OCI-LY3 (cell line): ENCODE data around the gene GPR32.

Source experiments
- H2AFZ ChIP-seq: fragments of 200-600, 300-600 bp; shearing (Covaris generic); 2 replicates; pipeline ENCODE4 v1.6.0; 2014; ENCODE audit warnings: antibody characterized with exemption, low read depth, low read length
- H3K27ac ChIP-seq: fragments of 200-600, 300-600 bp; sonication (generic); 2 replicates; pipeline ENCODE4 v1.5.1; 2014; ENCODE audit warnings: mild to moderate bottlenecking, low read length, moderate library complexity, mixed read lengths
- H3K27me3 ChIP-seq: fragments of 200-600, 300-600 bp; sonication (generic); 2 replicates; pipeline ENCODE4 v1.6.1; 2014; ENCODE audit warnings: low read depth, low read length, mixed read lengths
- H3K36me3 ChIP-seq: fragments of 200-600, 300-600 bp; sonication (generic); replicated peaks from 2 replicates; pipeline ENCODE3; 2014; ENCODE audit warnings: low read depth, low read length, mixed read lengths
- H3K4me1 ChIP-seq: fragments of 300-600, 200-600 bp; sonication (generic); 2 replicates; pipeline ENCODE4 v1.6.1; 2014; ENCODE audit warnings: low read length, mixed read lengths
- H3K4me2 ChIP-seq: fragments of 200-600, 300-600 bp; sonication (generic); 2 replicates; pipeline ENCODE4 v1.6.1; 2014; ENCODE audit warnings: low read length, mixed read lengths
- H3K4me3 ChIP-seq: fragments of 300-600, 200-600 bp; sonication (generic); 2 replicates; pipeline ENCODE4 v1.5.1; 2014; ENCODE audit warnings: antibody characterized with exemption, mild to moderate bottlenecking, low read length, moderate library complexity
- H3K79me2 ChIP-seq: fragments of 300-600, 200-600 bp; shearing (Covaris generic); 2 replicates; pipeline ENCODE4 v1.6.1; 2014; ENCODE audit warnings: mild to moderate bottlenecking, low read length, mixed read lengths
- H3K9ac ChIP-seq: fragments of 300-600, 200-600 bp; shearing (Covaris generic); 2 replicates; pipeline ENCODE4 v1.6.0; 2014; ENCODE audit warnings: mild to moderate bottlenecking, low read length, moderate library complexity
- H3K9me3 ChIP-seq: fragments of 200-600, 300-600 bp; shearing (Covaris generic); 2 replicates; pipeline ENCODE4 v1.6.1; 2014; ENCODE audit warnings: low read length, mixed read lengths; ENCODE audit not compliant: insufficient read depth
- H4K20me1 ChIP-seq: fragments of 200-600, 300-600 bp; sonication (generic); 2 replicates; pipeline ENCODE4 v1.6.1; 2016; ENCODE audit warnings: low read length, mixed read lengths; ENCODE audit not compliant: insufficient read depth
- CTCF ChIP-seq: fragments of 200-600, 300-600 bp; sonication (generic); IDR thresholded peaks from 2 replicates; pipeline ENCODE4 v1.5.1; 2014; ENCODE audit warnings: antibody characterized with exemption, low read length, low read depth
- EZH2phosphoT487 ChIP-seq: fragments of 200-600 bp; shearing (Covaris generic); IDR thresholded peaks from 2 replicates; pipeline ENCODE4 v1.6.1; 2018; ENCODE audit warnings: antibody characterized with exemption, mixed run types, low read depth

The GPR32 gene

GRCh38 chr19:50798659-50799546 is 28.6 kb downstream of the GPR32 start:
- H3K36me3 ChIP-seq, result peaks cover 76% of the 10 kb centered on the region
- no peak overlapping the region for H3K9ac ChIP-seq
- H3K4me1 ChIP-seq, result peaks cover 21% of the 10 kb centered on the region
- H3K79me2 ChIP-seq, result peaks cover 53% of the 10 kb centered on the region
- no peak overlapping the region for H3K27ac ChIP-seq
- no peak for TF ChIP-seq EZH2phosphoT487
- TF ChIP-seq CTCF, result no peak
- H3K27me3 ChIP-seq, result no peaks in the 10 kb centered on the region
- no peaks in the 10 kb centered on the region for H3K9me3 ChIP-seq
- peaks cover 83% of the 10 kb centered on the region for H4K20me1 ChIP-seq
- H2AFZ ChIP-seq, result no peak overlapping the region
- no peak overlapping the region for H3K4me3 ChIP-seq
- no peak overlapping the region for H3K4me2 ChIP-seq

DNA sequence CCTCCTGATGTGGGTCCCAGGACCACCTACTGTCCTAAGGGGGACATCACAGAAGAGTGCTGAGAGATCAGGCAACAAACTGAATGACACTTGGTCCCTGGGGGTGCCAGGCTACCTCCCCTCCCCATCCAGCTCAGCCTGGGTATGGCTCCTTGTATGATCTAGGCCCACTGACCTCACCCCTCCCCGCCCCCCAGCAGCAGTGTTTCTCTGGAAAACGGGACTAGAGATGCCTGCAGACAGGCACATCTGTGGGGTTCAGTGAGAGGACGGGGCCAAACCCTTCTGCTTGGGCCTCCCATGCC is 29.2 kb downstream of the GPR32 start:
- Histone ChIP-seq H3K79me2 (peaks cover 59% of the 10 kb centered on the region), H2AFZ (no peak overlapping the region), H3K36me3 (peaks cover 76% of the 10 kb centered on the region), H4K20me1 (peaks cover 83% of the 10 kb centered on the region), H3K4me1 (peaks cover 16% of the 10 kb centered on the region), H3K4me3 (no peak overlapping the region), H3K9ac (no peak overlapping the region), H3K9me3 (no peaks in the 10 kb centered on the region), H3K4me2 (no peak overlapping the region), H3K27me3 (no peaks in the 10 kb centered on the region), H3K27ac (no peak overlapping the region)
- TF ChIP-seq CTCF (no peak), EZH2phosphoT487 (no peak)

DNA sequence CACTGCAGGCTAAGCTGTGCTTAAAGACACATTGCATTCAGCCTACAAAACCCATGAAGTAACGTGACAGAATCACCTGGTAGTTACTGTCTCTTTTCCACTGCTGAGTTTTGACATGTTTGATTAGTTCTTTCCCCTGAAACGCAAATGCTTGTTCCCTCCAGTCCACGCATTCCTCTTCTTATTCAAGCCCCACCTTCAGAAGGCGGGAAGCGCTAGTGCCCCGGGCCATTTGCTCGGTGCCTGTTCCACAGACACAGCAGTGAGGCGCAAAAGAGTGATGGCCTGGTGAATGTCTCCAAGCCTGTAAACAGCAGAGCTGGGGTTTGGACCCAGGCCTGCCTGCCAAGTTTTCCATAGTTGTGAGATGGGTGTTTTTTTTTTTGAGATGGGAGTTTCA is 30.8 kb downstream of the GPR32 start:
- H3K4me2 ChIP-seq, result no peak overlapping the region
- no peak overlapping the region for H3K27ac ChIP-seq
- H3K9me3 ChIP-seq, result no peaks in the 10 kb centered on the region
- H3K9ac ChIP-seq, result no peak overlapping the region
- no peak overlapping the region for H3K4me3 ChIP-seq
- peaks cover 69% of the 10 kb centered on the region for H4K20me1 ChIP-seq
- H3K27me3 ChIP-seq, result no peaks in the 10 kb centered on the region
- H2AFZ ChIP-seq, result no peak overlapping the region
- H3K79me2 ChIP-seq, result peaks cover 60% of the 10 kb centered on the region
- peaks cover 65% of the 10 kb centered on the region for H3K36me3 ChIP-seq
- peaks cover 19% of the 10 kb centered on the region for H3K4me1 ChIP-seq
- TF ChIP-seq EZH2phosphoT487 (no peak), CTCF (no peak)

- Histone ChIP-seq H3K9ac (peak overlapping the region; percentile 98), H3K27ac (peak overlapping the region; percentile 85), H3K4me2 (peak overlapping the region; percentile 98), H3K27me3 (no peaks in the 10 kb centered on the region), H3K4me1 (peaks cover 19% of the 10 kb centered on the region), H4K20me1 (peaks cover 41% of the 10 kb centered on the region), H2AFZ (no peak overlapping the region), H3K36me3 (peaks cover 41% of the 10 kb centered on the region), H3K9me3 (no peaks in the 10 kb centered on the region), H3K79me2 (peaks cover 53% of the 10 kb centered on the region), H3K4me3 (peak overlapping the region; percentile 82)
- TF ChIP-seq CTCF, result no peak
Observed at GRCh38 chr19:50803633-50804419, 33.6 kb downstream of the GPR32 start.
